OCI-LY1 (cell line): Measurements from ENCODE around the gene CACNA2D1.

ENCODE experiments used
- H2AFZ ChIP-seq: fragments of 200-600 bp; sonication (generic), shearing (Covaris generic); 2 replicates; pipeline ENCODE4 v1.6.0; 2014; ENCODE audit warnings: antibody characterized with exemption, mild to moderate bottlenecking, low read length
- H3F3A ChIP-seq: fragments of 200-600 bp; sonication (generic), shearing (Covaris generic); 2 replicates; pipeline ENCODE4 v1.6.0; 2014; ENCODE audit warnings: mild to moderate bottlenecking, antibody characterized with exemption, low read length, moderate library complexity; ENCODE audit not compliant: insufficient read depth
- H3K27ac ChIP-seq: fragments of 200-600 bp; sonication (generic); 2 replicates; pipeline ENCODE4 v1.5.1; 2014; ENCODE audit warnings: low read length, mixed run types, mild to moderate bottlenecking, low read depth; ENCODE audit not compliant: poor library complexity, severe bottlenecking
- H3K27me3 ChIP-seq: fragments of 200-600 bp; sonication (generic); 2 replicates; pipeline ENCODE4 v1.6.0; 2014; ENCODE audit warnings: antibody characterized with exemption, mild to moderate bottlenecking, low read length, moderate library complexity; ENCODE audit not compliant: insufficient read depth
- H3K36me3 ChIP-seq: fragments of 200-600 bp; sonication (generic); 2 replicates; pipeline ENCODE4 v1.6.1; 2014; ENCODE audit warnings: mild to moderate bottlenecking, antibody characterized with exemption, low read length, moderate library complexity, mixed read lengths; ENCODE audit not compliant: insufficient read depth
- H3K4me1 ChIP-seq: fragments of 200-600 bp; sonication (generic); 2 replicates; pipeline ENCODE4 v1.5.1; 2014; ENCODE audit warnings: mild to moderate bottlenecking, low read length, moderate library complexity; ENCODE audit not compliant: insufficient read depth, severe bottlenecking
- H3K4me2 ChIP-seq: fragments of 200-600 bp; sonication (generic), shearing (Covaris generic); 2 replicates; pipeline ENCODE4 v1.6.1; 2014; ENCODE audit warnings: low read length
- H3K4me3 ChIP-seq: fragments of 200-600 bp; sonication (generic); 2 replicates; pipeline ENCODE4 v1.5.1; 2014; ENCODE audit warnings: low read length, low read depth, mild to moderate bottlenecking, mixed read lengths; ENCODE audit not compliant: poor library complexity, severe bottlenecking
- H3K79me2 ChIP-seq: fragments of 200-600 bp; shearing (Covaris generic); 2 replicates; pipeline ENCODE4 v1.6.1; 2016; ENCODE audit warnings: mixed run types, low read length, mixed read lengths; ENCODE audit not compliant: insufficient read depth
- H3K9ac ChIP-seq: fragments of 200-600 bp; sonication (generic), shearing (Covaris generic); 2 replicates; pipeline ENCODE4 v1.6.1; 2014; ENCODE audit warnings: mild to moderate bottlenecking, low read length, mixed read lengths
- H3K9me2 ChIP-seq: fragments of 200-600 bp; sonication (generic), shearing (Covaris generic); 2 replicates; pipeline ENCODE4 v1.6.1; 2014; ENCODE audit warnings: low read depth, mild to moderate bottlenecking, low read length, mixed read lengths
- H3K9me3 ChIP-seq: fragments of 200-600 bp; shearing (Covaris generic); 2 replicates; pipeline ENCODE4 v1.6.1; 2014; ENCODE audit warnings: low read length, mixed read lengths
- H4K20me1 ChIP-seq: fragments of 200-600 bp; sonication (generic), shearing (Covaris generic); 2 replicates; pipeline ENCODE4 v1.6.0; 2016; ENCODE audit warnings: mild to moderate bottlenecking, low read length; ENCODE audit not compliant: insufficient read depth
- CTCF ChIP-seq: fragments of 200-600 bp; sonication (generic), shearing (Covaris generic); IDR thresholded peaks from 2 replicates; pipeline ENCODE4 v1.5.1; 2017; ENCODE audit warnings: mild to moderate bottlenecking, antibody characterized with exemption, low read length, moderate library complexity, mixed read lengths
- EZH2 ChIP-seq: fragments of 200-600 bp; sonication (generic), shearing (Covaris generic); IDR thresholded peaks from 2 replicates; pipeline ENCODE4 v1.8.0; 2017; ENCODE audit warnings: borderline replicate concordance, mixed run types, mild to moderate bottlenecking, antibody characterized with exemption, low read length, moderate library complexity, mixed read lengths

The CACNA2D1 gene

GRCh38 chr7:81934596-81935301 is 508.8 kb downstream of the CACNA2D1 start:
- Histone ChIP-seq H3K36me3 (no peaks in the 10 kb centered on the region), H2AFZ (no peak overlapping the region), H3K27ac (no peak overlapping the region), H3K4me2 (no peak overlapping the region), H3K9ac (no peak overlapping the region), H3K9me2 (no peaks in the 10 kb centered on the region), H4K20me1 (no peaks in the 10 kb centered on the region), H3F3A (0 out of 2 replicates have a peak, but pooled peaks cover 3% of the 10 kb centered on the region), H3K4me3 (no peak overlapping the region), H3K4me1 (no peaks in the 10 kb centered on the region), H3K9me3 (no peaks in the 10 kb centered on the region; the same call in 1 of the 2 replicates), H3K79me2 (no peaks in the 10 kb centered on the region), H3K27me3 (no peaks in the 10 kb centered on the region)
- TF ChIP-seq EZH2 (no peak), CTCF (no peak)

GRCh38 chr7:81932936-81933335 is 510.6 kb downstream of the CACNA2D1 start:
- Histone ChIP-seq H3K4me1 (no peaks in the 10 kb centered on the region), H3K27me3 (no peaks in the 10 kb centered on the region), H3K4me2 (no peak overlapping the region), H3K9me3 (no peaks in the 10 kb centered on the region; the same call in 1 of the 2 replicates), H2AFZ (0 out of 2 replicates have a peak overlapping the region, but pooled peaks have one; percentile 1), H3K4me3 (no peak overlapping the region), H3K27ac (no peak overlapping the region), H3K36me3 (no peaks in the 10 kb centered on the region), H4K20me1 (no peaks in the 10 kb centered on the region), H3K9me2 (no peaks in the 10 kb centered on the region), H3K79me2 (no peaks in the 10 kb centered on the region), H3F3A (0 out of 2 replicates have a peak, but pooled peaks cover 3% of the 10 kb centered on the region), H3K9ac (no peak overlapping the region)
- no peak for TF ChIP-seq EZH2
- TF ChIP-seq CTCF = no peak

DNA sequence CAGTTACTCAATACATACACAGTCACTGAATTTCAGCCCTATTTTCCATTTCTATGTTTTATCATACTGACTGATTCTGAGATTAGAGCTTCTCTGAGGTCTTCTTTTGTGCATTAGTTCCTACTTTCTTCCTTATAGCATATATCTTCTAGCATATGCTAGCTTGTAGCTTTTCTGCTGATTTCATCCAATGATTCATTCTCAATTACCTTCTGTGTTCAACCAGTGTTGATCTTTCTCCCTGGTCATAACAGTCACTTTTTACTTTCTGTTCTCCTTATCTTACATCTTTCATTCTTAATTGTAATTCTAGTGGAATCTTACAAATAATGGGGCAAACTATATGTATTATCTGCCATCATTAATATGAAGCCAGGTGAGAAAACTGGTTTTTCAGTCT is 514.2 kb downstream of the CACNA2D1 start:
- no peak for TF ChIP-seq CTCF
- H3K9ac ChIP-seq = no peak overlapping the region
- no peaks in the 10 kb centered on the region for H3K79me2 ChIP-seq
- H2AFZ ChIP-seq = peak overlapping the region; percentile 44; the same call in 1 of the 2 replicates
- no peak overlapping the region for H3K4me2 ChIP-seq
- H3K9me3 ChIP-seq = no peaks in the 10 kb centered on the region; the same call in 1 of the 2 replicates
- no peaks in the 10 kb centered on the region for H3K36me3 ChIP-seq
- no peaks in the 10 kb centered on the region for H4K20me1 ChIP-seq
- no peaks in the 10 kb centered on the region for H3K27me3 ChIP-seq
- no peaks in the 10 kb centered on the region for H3K9me2 ChIP-seq
- H3K4me1 ChIP-seq = peaks cover 17% of the 10 kb centered on the region
- H3K4me3 ChIP-seq = no peak overlapping the region
- H3K27ac ChIP-seq = no peak overlapping the region
- 0 out of 2 replicates have a peak, but pooled peaks cover 3% of the 10 kb centered on the region for H3F3A ChIP-seq
